GM21619 (cell line): ENCODE measurements around the gene TGM2.

Experiments used
- ATAC-seq: cut with Tn5 transposase; IDR thresholded peaks from one replicate; pipeline ENCODE4 v1.9.1; 2021; ENCODE audit not compliant: unreplicated experiment

TGM2 gene

DNA sequence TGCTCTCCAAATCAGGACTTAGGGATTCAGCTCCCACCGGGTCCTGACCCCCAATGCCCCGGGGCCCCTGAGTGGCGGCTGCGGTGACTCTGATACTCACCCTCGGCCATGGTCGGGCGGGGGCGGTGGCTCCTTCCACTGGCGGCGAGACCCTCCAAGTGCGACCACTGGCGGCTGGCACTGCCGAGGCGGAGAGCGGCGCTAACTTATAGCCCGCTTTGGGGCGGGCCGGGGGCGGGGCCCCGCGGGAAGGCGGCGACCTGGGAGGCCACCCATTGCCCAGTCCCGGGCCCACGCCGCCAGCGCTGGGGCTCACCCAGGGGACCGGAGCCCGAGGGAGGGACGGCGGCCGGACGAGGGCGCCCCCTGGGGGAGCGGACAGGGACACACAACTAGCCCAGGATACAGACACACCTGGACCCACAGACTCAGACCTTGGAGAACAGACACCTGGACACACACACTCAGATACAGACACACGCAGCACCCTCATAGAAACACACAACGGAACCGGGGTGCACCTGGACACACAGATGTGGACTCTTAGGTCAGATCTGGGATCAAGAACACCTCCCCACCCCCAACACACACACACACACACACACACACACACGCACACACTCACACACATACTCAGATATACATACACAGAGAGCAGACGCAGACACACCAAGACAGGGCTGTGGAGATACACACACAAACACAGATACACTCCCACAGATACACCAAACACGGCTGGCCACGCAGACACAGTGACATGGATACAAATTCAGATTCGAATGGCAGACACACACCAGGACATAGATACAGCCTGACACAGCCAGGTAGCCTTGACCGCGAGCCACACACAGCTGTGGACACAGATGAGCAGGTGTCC lies at the start of gene TGM2:
Gene TGM2, minus strand, starts transcription at position 182 of the 877 bp plus-strand sequence. Its CDS starts 72 bp downstream, at position 110.
- no peak for ATAC-seq

DNA sequence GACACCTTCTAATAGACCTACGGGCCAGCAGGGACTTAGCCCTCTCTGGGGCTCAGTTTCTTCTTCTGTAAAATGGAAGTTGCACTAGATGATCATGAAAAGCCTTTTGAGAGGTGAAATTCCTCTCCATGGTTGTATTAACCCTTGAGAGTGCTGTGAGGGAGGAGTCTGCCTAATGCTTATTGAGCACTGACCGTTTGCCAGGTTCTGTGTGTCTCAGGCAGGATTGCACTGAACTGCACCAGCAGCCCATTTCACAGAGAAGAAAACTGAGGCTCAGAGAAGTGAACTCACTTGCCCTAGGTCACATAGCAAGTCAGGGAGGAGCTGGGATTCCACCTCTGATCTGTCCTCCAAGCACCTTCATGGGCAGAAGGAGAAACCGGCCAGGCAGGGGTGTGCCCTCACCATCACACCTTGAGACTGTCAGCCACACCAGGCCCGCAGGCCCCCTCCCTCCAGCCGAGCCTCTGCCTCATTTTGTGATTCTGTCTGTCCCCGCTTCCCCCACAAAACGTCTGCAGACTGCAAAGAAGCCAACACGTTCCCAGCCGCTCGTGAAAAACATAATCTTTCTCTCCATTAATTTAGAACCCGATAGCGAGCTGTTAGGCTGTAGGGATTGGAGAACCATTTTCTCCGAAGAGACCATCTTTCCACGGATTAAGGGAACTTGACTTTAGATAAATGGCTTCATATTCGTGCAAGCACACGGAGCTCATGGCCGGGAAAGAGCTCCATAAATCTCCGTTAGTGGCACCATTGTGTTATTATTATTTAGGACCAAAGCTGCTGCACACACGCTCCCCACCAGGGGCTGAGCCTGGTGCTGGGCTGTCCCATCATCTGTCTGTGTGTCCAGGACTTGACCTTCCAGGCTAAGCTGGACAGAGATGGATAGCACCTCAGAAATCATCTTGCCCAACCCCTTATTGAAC lies 49.5 kb upstream of the TGM2 start:
- ATAC-seq, result no peak

DNA sequence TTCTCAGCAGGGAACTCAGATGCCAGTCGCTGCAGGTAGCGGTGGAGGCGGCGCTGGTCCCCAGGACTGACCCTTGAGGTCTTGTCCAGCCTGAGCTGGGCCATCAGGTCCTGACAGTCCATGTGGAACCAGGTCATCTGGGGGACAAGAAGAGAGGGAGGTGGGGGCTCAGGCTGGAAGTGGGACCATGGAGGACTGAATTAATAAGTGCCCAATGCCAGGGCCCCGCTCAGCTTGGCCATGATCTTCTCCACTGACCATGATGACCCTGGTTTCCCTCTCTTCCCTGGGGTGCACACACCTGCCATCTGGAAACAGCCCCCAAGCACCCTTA lies 48.5 kb upstream of the TGM2 start:
- ATAC-seq, result no peak

DNA sequence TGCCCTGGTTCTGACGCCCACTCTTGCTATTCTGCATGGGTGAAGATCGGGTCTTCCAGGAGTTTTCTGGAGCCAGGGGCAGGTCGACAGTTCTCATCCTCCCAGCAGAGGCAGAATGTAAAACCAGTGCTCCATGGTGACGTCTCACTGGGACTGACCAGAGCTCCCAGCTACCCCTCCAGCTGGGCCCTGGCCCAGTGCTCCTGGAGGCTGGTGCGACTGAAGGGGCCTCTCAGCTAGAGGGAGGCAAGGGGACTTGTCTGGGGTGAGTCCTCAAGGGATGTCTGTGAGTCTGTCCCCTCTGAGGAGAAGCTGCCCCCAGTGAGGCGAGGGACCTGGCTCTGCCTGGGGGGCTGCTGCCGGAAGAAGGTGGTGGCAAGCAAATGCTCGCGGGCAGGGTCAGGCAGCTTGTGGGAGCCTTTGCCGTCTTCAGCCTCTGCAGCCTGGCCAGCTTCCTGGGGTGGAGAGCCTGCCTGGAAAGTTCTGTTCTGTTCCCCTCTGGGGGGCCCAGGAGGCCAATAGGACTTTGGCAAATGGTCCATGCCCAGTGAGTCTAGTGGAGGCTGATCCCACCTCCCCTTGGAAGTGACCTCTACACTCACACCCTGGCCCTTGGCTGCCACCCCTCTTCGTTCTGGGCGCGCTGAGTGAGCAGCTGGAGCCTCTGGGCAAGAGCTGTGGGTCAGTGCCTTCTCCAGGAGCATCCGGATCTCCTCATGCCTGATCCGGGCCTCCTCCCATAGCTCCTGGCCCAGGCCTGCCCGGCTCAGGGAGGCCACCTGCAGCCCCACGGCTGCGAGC lies 47.9 kb upstream of the TGM2 start:
- no peak for ATAC-seq

DNA sequence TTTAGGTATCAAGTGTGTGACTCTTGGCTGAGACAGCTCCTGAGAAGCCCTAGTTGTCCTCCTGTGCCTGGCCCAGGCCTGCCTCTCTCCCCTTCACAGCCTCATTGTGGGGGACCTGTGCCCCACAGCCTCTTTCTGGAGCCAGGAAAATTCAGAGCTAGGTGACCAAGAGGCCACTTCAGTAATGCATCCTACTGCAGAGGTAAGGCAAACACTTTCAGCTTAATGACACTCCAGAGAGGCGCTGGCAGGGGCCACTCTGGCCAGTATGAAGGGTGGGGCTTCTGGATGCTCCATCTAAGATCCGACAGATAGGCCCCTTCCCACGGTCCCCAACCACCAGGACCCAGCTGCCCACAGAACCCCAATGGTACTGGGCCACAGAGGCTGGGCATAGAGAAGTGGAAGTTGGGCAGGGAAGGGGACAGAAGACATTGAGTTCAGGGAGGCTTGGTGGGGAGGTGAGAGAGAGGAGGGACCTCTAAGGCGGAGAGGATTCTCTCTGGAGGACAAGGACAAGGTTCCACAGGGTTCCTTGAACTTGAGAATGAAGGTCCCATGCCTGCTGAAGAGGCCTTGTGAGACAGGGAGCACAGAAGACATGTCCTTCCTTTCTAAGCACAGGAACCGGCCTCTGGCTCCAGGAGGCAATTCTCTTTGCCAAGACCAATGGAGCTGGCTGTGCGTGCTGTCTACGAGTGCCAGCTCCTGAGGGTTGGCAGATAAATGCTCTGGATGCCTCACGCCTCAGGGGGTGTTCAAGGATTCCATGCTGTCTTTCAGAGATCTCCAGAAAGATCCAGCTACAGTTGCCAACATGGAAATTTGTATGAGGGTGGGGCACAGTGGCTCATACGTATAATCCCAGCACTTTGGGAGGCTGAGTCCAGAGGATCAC lies 46.4 kb upstream of the TGM2 start:
- no peak for ATAC-seq

DNA sequence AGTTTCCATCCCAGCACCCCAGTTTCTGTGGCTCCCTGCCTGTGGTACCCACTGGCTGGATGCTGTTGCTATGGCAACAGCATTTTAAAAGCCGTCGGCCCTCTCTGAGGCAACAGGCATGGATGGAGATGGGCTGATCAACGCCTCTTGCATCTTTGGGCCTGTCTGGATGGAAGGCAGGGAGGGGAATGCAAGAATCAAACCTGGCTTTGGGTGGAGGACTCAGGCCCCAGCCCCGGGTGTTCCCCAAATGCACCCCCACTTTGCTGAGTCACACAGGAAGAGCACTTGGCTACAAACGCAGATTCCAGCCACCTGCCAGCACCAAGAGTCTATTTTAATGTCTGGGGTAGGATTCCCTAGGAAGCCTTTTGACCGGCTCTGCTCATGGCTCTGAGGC lies 45.7 kb upstream of the TGM2 start:
- ATAC-seq, result no peak

DNA sequence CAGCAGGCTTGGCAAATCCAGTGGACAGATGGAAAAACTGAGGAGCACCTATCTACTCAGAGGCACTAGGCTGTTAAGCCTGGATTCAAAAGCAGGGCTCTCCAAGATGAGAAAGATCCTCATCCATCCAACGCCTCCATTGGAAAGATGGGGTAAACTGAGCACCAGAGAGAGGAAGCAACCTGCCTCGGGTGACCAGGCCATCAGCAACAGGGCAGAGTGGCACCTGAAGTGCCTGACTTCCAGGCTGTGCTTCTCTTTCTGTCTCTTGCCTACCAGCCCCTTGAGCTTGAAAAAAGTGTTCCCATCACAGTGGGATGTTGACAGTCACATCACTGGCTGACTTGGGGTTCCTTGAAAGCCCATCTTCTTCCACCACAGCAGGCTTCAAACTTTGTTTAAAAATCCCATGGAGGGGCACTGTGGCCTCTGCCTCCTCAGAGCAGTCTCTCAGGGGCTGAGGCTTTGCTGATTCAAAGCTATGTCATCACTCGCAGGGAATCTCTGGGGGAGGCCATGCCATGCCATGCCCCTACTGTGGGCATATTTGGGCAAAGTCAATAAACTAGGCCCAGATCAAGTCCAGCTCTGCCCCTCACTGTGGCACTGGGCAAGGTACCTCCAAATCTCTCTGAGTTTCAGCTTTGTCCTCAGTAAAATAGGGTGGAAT lies 44.8 kb upstream of the TGM2 start:
- no peak for ATAC-seq

DNA sequence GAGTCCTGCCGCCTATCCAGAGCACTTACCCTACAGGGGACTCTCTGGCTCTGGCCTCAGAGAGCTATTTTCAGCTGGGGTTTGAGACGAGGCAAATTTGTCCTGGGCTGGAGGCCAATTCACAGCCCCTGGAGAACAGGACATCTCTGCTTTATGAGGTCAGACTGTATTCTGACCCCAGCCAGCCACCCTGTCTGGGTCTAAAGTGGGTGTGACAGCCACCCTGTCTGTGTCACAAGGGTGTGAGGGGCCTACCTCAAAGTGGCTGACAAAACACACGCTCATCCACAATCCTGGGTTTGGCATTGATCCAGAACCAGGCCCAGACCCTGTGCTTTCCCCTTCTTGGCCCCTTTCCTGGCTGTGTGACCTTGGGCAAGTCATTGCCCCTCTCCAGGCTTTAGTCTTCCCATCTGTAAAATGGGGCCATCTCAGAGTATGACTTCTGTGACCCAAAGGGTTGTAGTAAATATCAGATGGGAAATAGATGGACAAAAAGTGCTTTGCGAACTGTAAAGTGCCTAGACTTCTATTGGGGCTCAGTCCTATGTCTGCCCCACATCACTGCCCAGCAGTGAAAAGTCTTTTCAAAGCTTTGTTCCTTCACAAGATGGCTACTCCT lies 44.1 kb upstream of the TGM2 start:
- ATAC-seq, result no peak

DNA sequence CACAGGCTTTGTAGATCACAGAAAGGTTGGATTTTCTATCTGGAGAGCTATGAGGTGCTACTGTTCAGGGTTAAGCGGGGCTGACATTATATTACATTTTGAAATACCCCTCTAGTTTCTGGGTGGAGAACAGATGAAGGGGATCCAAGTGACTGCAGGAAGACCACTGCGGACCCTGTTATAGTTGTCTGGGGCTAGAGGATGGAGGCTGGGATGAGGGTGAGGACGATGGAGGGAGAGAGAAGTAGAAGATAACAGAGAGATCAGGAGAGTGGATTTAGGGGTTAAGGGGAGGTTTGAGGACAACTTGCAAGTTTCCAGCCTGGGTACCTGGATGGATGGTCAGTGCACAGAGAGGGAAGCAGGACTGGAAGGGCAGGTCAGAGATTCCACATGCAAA lies 43.5 kb upstream of the TGM2 start:
- ATAC-seq, result no peak

DNA sequence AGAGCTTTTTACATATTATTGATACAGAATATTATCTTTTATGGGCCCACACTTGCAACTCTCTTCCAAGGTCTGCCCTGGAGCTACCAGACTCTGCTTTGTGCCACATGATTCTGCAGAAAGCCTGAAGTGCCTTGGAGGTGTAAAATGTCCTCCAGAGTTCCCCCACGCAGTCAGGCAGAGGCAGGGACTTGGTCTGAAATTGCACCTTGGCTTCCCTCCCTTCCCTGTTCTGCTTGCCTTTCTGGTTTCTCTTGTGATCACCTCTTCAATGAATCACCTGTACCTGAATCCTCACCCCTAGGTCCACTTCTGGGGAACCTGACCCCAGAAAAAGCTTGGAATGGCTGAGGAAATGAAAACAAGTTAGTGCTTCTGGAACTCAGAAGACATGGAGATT lies 43.0 kb upstream of the TGM2 start:
- ATAC-seq, result no peak

DNA sequence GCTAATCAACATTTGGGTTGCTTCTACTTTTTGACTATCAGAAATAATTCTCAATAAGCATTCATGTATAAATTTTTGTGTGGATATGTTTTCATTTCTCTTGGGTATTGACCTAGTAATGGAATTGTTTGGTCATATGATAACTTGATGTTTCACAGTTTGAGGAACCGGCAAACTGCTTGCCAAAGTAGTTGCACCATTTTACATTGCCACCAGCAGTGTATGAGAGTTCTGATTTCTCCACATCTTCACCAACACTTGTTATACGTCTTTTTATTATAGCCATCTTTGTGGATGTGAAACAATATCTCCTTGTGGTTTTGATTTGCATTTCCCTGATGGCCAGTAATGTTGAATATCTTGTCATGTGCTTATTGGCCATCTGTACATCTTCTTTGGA lies 42.6 kb upstream of the TGM2 start:
- ATAC-seq, result no peak

DNA sequence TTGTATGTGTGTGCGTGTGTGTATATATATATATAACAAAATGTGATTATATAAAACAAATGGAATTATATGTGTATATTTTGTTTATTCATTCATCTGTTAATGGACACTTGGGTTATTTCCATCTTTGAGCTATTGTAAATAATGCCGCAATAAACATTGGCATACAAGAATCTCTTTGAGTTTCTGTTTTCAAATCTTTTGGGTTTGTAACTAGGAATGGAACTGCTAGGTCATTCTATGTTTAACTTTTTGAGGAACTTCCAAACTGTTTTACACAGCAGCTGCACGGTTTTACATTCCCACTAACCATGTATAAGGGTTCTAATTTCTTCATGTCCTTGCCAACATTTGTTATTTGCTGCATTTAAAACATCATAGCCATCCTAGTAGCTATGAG lies 39.9 kb upstream of the TGM2 start:
- ATAC-seq, result no peak

DNA sequence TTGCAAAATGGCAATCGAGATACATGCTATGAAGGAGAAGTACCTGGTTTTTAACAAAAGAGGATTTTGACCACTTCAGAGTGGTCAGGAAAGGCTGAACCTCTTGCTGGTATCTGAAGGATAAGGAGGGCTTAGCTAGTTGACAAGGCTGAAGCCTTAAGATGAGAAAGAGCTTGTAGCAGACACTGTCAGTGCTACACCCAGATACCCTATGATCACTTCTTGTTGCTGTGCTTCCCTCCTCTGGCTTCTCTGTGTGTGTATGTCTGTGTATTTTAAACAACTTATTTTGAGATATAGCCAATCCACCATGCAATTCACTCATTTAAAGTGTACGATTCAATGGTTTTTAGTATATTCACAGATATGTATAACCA lies 38.9 kb upstream of the TGM2 start:
- ATAC-seq, result no peak

DNA sequence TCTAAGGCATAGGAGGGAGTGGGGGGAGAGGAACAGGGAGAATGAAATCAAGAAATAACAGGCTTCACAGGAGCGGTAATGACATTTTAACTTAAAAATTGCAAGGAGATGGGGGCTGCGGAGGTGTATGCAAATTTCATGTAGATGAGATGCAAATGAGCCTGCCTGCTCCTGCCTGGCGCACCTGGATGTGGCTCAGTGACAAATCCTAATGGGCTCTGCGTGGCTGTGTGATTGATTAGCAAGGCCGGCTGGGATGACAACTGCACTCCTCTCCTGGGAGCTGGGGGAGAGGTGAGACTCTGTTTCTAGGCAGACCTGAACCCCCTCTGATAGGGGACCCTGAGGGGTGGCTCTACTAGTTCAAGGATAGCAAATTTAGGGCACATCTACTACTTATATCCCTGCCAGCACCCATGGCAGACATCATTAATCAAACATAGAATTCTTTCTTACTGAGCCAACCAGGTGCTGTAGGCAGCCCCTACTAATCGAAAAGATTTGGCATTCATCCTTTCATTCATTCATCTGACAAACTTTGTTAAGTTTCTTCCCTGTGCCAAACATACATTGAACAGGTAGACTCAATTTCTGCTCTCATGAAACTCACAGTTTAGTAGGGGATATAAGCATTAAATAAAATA lies 38.4 kb upstream of the TGM2 start:
- ATAC-seq, result no peak

DNA sequence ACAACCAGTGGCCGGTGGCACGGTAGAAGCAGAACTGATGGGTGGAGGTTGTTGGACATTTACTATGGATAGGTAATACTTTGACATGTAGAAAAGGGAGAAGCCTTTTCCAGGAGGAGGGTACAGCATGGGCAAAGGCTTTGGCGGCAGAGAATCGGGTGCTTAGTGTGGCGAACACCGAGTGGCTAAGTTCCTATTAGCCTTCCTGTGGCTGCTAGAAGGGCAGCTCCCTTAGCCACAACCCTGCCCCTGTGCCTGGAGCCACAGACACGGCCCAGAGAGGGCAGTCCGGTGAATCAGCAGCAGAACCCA lies 37.9 kb upstream of the TGM2 start:
- ATAC-seq, result no peak

DNA sequence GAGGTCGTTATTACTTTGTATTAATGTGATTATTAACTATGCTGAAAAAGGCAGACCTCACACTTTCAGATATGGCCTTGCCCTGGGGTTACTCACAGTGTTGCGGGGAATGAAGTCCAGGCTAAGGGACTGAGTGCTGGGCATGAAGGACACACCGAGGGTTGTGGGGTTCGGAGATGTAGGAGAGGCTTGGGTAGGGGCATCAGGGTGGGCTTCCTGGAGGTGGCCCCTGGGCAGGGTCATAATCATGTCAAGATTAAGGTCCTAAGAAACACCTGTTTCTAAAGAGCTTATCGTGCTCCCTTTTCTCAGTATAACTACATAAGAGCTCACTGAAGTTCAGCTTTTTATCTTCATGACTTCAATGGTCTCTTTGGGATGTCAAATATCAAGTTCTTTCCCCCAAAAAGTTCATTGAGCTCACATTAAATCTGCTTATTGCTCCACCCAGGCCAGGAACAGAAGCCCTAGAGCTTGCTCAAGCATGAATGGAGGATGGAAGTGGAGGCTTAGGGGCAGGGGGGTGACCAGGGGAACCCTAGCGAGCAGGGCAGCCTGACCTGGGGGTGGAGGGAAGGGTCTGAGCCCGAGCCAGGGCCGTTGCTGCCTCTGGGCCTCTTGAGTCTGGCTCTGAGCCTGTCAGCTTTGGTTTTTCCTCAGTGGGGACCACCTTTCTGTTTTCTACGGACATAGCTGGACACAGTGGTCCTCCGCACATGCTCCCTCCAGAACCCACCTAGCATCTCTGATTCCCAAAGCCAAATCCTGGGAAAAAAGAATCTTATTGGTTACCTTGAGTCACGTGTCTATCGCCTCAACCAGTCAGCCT lies 37.3 kb upstream of the TGM2 start:
- no peak for ATAC-seq

DNA sequence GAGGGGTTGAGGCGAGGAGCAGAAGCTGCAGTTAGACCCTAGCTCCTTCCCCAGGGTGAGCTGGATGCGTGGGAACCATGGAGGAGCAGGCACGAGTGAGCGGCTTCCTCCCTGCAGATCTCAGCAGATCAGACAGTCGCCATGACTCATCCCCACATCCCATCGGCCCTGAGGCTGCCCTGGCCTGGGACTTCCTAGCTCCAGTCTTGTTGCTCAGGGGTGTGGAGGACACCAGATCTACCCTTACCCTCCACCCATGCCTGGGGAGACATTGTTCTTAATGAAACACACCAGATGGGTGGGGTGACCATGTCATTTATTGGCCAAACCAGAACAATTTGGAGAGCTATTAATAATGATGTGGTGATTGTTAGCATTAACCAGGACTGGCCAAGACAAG lies 36.3 kb upstream of the TGM2 start:
- ATAC-seq, result no peak

DNA sequence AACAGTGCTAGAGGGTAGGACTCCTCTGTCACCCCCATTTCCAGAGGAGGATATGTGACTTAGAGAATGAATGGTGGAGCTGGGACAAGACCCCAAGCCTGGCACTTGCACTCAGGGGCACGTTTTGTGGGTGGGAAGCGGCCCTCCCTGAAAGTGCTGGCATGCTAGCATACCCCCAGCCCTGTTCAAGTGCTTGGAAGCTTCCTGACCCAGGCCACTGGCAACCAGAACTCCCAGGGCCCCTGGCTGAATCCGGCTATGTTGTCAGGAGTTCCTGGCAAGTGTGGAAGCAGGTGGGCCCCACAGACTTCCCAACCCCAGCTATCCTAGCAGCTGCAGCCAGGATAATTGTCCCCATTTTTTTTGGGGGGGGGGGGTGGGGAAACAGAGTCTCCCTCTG lies 35.6 kb upstream of the TGM2 start:
- ATAC-seq, result no peak
